Transverse colon (tissue), 4 donors: Measurements from ENCODE around the gene LRP1B.

ENCODE experiments used
- EP300 ChIP-seq: sonication (generic); formaldehyde crosslinking; IDR thresholded peaks from one replicate; pipeline ENCODE4 v1.6.1; 2017; ENCODE audit warnings: antibody characterized with exemption, low read depth
- POLR2A ChIP-seq: fragments of 450-650 bp; IDR thresholded peaks from one replicate; pipeline ENCODE4 v1.6.1; 2016; ENCODE audit warnings: antibody characterized with exemption, mild to moderate bottlenecking, moderate library complexity
- POLR2AphosphoS5 ChIP-seq, 3 donors: sonication (generic); formaldehyde crosslinking; IDR thresholded peaks; one replicate each; pipeline ENCODE4 v1.6.1; 2016; ENCODE audit warnings: antibody characterized with exemption in 3 of 3
- TF ChIP-seq, protein P1 (sequence below), 5 experiments: fragments of 200-600 bp in 3 of 5; fragments of 450-650 bp in 2 of 5; sonication (generic) in 3 of 5; IDR thresholded peaks; 1 replicate in 2 of 5; 2 replicates in 3 of 5; pipeline ENCODE4 v1.5.1; 2016 to 2017; ENCODE audit warnings: antibody characterized with exemption in 5 of 5, inconsistent platforms in 3 of 5, mild to moderate bottlenecking in 2 of 5, moderate library complexity in 1 of 5

DNA sequence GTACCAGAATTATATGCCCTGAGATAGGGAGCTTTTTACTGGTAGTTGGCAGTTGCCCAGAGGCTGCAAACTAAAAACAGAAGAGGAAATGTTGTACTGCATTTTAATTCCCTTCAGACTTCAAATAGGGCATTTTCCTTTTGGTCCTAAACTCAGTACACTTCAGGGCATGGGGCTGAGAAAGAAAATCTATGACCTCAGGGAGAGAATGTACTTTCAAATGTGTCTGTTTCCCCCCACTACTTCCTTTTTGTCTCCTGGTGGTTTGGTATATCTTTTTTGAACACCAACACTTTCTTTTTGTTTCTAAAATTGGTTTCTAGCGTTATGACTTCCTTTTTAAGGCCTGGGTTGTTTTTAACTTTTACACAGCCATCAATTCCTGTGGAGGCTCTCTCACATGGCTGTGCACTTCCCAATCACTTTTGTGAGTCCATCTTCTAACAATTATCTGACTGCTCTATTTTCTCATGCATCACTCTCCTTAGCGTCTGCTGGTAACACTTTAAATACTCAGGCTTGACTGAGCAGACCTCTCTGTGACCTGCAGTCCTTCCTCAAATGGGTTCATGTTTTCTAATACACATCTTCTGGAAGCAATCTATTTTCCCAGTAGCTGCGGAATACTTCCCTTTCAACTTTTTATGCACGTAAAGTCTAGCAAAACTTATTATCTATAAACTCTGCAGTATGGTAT lies 596.0 kb downstream of the LRP1B start:
- TF ChIP-seq, protein P1, sequence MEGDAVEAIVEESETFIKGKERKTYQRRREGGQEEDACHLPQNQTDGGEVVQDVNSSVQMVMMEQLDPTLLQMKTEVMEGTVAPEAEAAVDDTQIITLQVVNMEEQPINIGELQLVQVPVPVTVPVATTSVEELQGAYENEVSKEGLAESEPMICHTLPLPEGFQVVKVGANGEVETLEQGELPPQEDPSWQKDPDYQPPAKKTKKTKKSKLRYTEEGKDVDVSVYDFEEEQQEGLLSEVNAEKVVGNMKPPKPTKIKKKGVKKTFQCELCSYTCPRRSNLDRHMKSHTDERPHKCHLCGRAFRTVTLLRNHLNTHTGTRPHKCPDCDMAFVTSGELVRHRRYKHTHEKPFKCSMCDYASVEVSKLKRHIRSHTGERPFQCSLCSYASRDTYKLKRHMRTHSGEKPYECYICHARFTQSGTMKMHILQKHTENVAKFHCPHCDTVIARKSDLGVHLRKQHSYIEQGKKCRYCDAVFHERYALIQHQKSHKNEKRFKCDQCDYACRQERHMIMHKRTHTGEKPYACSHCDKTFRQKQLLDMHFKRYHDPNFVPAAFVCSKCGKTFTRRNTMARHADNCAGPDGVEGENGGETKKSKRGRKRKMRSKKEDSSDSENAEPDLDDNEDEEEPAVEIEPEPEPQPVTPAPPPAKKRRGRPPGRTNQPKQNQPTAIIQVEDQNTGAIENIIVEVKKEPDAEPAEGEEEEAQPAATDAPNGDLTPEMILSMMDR (IDR thresholded peaks at IDR 0.05): no peak
- TF ChIP-seq POLR2AphosphoS5 (IDR thresholded peaks at IDR 0.05): no peak
- no peak for TF ChIP-seq POLR2A
- no peak for TF ChIP-seq EP300
